DND-41 (cell line): Measurements from ENCODE around the gene UBE3B.

ENCODE experiments used
- ATAC-seq: fragments of 200-7000 bp; cut with Tn5 transposase; 3 replicates; pipeline ENCODE4 v1.9.1; 2021; ENCODE audit warnings: low read depth; ENCODE audit not compliant: insufficient read depth
- DNase-seq: peaks from one replicate; pipeline ENCODE4 v3.0.0-alpha.2; 2020
- H2AFZ ChIP-seq: 2 replicates; pipeline ENCODE4 v1.6.0; 2012; ENCODE audit warnings: low read depth, low read length
- H3K27ac ChIP-seq: 2 replicates; pipeline ENCODE4 v1.5.1; 2012; ENCODE audit warnings: low read length, inconsistent platforms
- H3K27me3 ChIP-seq: fragments of 200-600 bp; sonication (generic); 2 replicates; pipeline ENCODE4 v1.6.0; 2012; ENCODE audit warnings: low read length, mild to moderate bottlenecking, inconsistent platforms; ENCODE audit not compliant: insufficient read depth, poor library complexity
- H3K36me3 ChIP-seq: 2 replicates; pipeline ENCODE4 v1.5.1; 2012; ENCODE audit warnings: low read length, inconsistent platforms; ENCODE audit not compliant: insufficient read depth
- H3K4me1 ChIP-seq: 2 replicates; pipeline ENCODE4 v1.5.1; 2012; ENCODE audit warnings: mild to moderate bottlenecking, low read length; ENCODE audit not compliant: insufficient read depth
- H3K4me2 ChIP-seq: 2 replicates; pipeline ENCODE4 v1.6.0; 2012; ENCODE audit warnings: mild to moderate bottlenecking, moderate library complexity, low read length, inconsistent platforms; ENCODE audit not compliant: insufficient read depth
- H3K4me3 ChIP-seq, 2 experiments: fragments of 200-600 bp in 1 of 2; shearing (Covaris generic) in 1 of 2; 2 replicates each; pipeline ENCODE4 v1.5.1; 2012 to 2016; ENCODE audit warnings: inconsistent platforms in 2 of 2, low read length in 2 of 2, mild to moderate bottlenecking in 2 of 2, low read depth in 1 of 2, moderate library complexity in 1 of 2
- H3K79me2 ChIP-seq: 2 replicates; pipeline ENCODE4 v1.6.0; 2012; ENCODE audit warnings: low read length, inconsistent platforms; ENCODE audit not compliant: insufficient read depth
- H3K9ac ChIP-seq: 2 replicates; pipeline ENCODE4 v1.6.0; 2012; ENCODE audit warnings: low read depth, mild to moderate bottlenecking, inconsistent platforms, low read length, moderate library complexity
- H3K9me3 ChIP-seq: 2 replicates; pipeline ENCODE4 v1.5.1; 2012; ENCODE audit warnings: low read length, moderate library complexity, mild to moderate bottlenecking, inconsistent platforms; ENCODE audit not compliant: insufficient read depth, severe bottlenecking
- H4K20me1 ChIP-seq: 2 replicates; pipeline ENCODE4 v1.6.0; 2012; ENCODE audit warnings: low read length; ENCODE audit not compliant: insufficient read depth
- EZH2 ChIP-seq: IDR thresholded peaks from 3 replicates; pipeline ENCODE4 v1.6.1; 2012; ENCODE audit warnings: borderline replicate concordance, low read depth, mild to moderate bottlenecking, moderate library complexity, low read length, inconsistent platforms; ENCODE audit not compliant: severe bottlenecking
- TF ChIP-seq, protein P1 (sequence below): IDR thresholded peaks from 2 replicates; pipeline ENCODE4 v1.5.1; 2012; ENCODE audit warnings: borderline replicate concordance, low read length, moderate library complexity, mild to moderate bottlenecking; ENCODE audit not compliant: poor library complexity, severe bottlenecking; ENCODE audit errors: extremely low read depth

Gene UBE3B

DNA sequence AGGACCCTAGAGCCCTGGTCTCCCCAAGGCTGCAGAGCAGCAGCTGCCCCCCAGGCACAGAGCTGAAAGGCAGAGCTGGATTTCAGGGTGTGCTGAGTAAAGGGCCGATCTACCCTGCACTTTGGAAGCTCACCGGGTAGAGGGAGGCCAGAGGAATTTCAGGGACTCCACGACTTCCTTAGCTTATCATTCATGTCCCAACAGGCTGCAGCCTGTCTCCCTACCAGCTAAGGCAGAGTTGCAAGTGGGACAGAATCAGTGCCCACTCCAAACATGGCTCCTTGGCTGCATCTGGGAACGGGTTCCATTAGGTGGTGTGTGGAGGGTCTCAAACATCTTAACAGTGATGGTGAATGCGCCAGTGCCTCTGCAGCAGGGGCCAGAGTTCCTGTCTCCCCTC lies 68.4 kb downstream of the UBE3B start:
- H3K27ac ChIP-seq: no peak overlapping the region
- DNase-seq: no peak
- no peak for ATAC-seq
- TF ChIP-seq, protein P1, sequence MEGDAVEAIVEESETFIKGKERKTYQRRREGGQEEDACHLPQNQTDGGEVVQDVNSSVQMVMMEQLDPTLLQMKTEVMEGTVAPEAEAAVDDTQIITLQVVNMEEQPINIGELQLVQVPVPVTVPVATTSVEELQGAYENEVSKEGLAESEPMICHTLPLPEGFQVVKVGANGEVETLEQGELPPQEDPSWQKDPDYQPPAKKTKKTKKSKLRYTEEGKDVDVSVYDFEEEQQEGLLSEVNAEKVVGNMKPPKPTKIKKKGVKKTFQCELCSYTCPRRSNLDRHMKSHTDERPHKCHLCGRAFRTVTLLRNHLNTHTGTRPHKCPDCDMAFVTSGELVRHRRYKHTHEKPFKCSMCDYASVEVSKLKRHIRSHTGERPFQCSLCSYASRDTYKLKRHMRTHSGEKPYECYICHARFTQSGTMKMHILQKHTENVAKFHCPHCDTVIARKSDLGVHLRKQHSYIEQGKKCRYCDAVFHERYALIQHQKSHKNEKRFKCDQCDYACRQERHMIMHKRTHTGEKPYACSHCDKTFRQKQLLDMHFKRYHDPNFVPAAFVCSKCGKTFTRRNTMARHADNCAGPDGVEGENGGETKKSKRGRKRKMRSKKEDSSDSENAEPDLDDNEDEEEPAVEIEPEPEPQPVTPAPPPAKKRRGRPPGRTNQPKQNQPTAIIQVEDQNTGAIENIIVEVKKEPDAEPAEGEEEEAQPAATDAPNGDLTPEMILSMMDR: no peak
- no peak for TF ChIP-seq EZH2
- no peak overlapping the region for H3K4me2 ChIP-seq
- H3K79me2 ChIP-seq: no peaks in the 10 kb centered on the region
- no peak overlapping the region for H3K4me3 ChIP-seq
- H3K9ac ChIP-seq: no peak overlapping the region
- H3K9me3 ChIP-seq: no peaks in the 10 kb centered on the region
- peaks cover 6% of the 10 kb centered on the region for H3K27me3 ChIP-seq
- H3K4me1 ChIP-seq: no peaks in the 10 kb centered on the region
- no peaks in the 10 kb centered on the region; the same call in 1 of the 2 replicates for H4K20me1 ChIP-seq
- H2AFZ ChIP-seq: no peak overlapping the region
- H3K36me3 ChIP-seq: no peaks in the 10 kb centered on the region

DNA sequence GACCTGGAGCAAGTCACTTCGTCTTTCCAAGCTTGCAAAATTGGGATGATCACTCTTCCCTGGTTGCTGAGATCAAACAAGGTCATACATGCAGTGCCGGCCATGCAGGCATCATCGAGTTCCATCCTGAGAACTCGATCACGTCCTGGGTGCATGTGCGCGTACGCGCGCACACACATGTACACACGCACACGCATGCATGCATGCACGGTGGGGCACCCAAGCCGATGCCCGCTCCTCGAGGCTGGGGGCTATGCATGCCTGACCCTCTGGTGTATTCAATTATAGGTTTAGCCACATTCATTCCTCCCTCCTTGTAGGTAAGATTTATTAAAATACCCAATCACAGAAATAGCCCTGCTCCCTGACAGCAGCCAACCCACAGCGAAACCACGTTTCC lies 69.9 kb downstream of the UBE3B start:
- H3K9me3 ChIP-seq: no peaks in the 10 kb centered on the region
- H3K4me1 ChIP-seq: no peaks in the 10 kb centered on the region
- no peak overlapping the region for H3K27ac ChIP-seq
- no peak for ATAC-seq
- H3K27me3 ChIP-seq: peaks cover 6% of the 10 kb centered on the region
- no peaks in the 10 kb centered on the region; the same call in 1 of the 2 replicates for H4K20me1 ChIP-seq
- TF ChIP-seq EZH2: no peak
- TF ChIP-seq, protein P1: no peak
- H3K36me3 ChIP-seq: no peaks in the 10 kb centered on the region
- H3K4me3 ChIP-seq: no peak overlapping the region
- H3K4me2 ChIP-seq: no peak overlapping the region
- no peak for DNase-seq
- H2AFZ ChIP-seq: no peak overlapping the region
- H3K9ac ChIP-seq: no peak overlapping the region
- no peaks in the 10 kb centered on the region for H3K79me2 ChIP-seq

DNA sequence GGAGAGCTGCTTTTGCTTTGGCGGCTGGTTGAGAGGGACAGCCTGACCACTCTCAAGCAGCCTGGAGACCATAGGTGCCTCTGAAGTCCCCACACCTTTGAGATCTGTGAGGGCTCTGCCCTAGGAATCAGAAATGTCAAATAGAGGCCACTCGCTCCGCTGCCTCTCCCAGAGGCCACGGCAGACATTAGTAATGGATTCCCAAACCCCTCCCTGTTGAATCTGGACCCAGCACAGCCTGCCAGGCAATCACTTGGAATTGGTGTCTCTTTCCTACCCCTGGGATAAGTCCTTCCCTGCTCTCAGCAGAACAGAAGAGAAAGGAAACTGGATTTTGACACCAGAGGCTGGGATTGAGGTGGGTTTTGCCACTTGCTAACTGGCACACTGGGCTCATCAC lies 70.8 kb downstream of the UBE3B start:
- H2AFZ ChIP-seq: no peak overlapping the region
- DNase-seq (no peak), ATAC-seq (no peak)
- H3K79me2 ChIP-seq: no peaks in the 10 kb centered on the region
- H3K27me3 ChIP-seq: peaks cover 6% of the 10 kb centered on the region
- no peaks in the 10 kb centered on the region for H3K9me3 ChIP-seq
- H3K4me2 ChIP-seq: no peak overlapping the region
- no peak overlapping the region for H3K4me3 ChIP-seq
- no peak for TF ChIP-seq EZH2
- TF ChIP-seq, protein P1: no peak
- no peaks in the 10 kb centered on the region for H3K4me1 ChIP-seq
- H4K20me1 ChIP-seq: no peaks in the 10 kb centered on the region
- H3K9ac ChIP-seq: no peak overlapping the region
- no peaks in the 10 kb centered on the region for H3K36me3 ChIP-seq
- H3K27ac ChIP-seq: no peak overlapping the region

DNA sequence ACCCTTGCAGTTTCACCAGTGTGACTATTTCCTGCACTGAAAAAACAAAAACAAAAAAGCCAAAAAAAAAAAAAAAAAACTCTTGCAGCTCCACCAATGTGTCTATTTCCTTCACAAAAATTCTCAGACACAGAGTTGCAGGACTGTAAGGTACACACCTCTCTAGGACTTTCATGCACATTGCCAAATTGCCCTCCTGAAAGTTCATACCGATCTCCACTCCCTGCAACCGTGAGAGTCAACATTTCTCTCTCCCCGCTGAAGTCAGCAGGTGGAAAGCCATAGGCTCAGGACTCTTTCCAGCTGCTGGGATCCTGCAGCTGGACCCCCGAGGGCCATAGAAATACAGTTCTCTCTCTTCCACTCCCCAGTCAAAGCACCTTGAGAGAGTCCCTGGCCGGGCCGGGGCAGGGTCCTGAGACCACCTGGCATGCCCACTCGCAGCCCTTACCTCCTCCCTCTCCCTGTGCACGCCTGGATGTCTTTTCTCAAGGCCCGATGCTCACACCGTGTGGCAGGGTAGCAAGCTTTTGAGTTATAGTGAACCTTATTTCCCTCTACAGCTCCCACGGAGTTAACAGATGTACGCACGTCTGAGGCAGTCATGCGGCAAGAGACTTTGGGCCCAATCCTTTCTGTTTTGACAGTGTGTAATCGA lies 72.3 kb downstream of the UBE3B start:
- no peak for DNase-seq
- Histone ChIP-seq H3K79me2 (no peaks in the 10 kb centered on the region), H4K20me1 (no peaks in the 10 kb centered on the region; the same call in 1 of the 2 replicates), H3K9me3 (no peaks in the 10 kb centered on the region), H3K4me1 (no peaks in the 10 kb centered on the region), H3K4me2 (no peak overlapping the region), H3K27me3 (peaks cover 6% of the 10 kb centered on the region), H3K4me3 (no peak overlapping the region), H3K9ac (no peak overlapping the region), H3K27ac (no peak overlapping the region), H3K36me3 (no peaks in the 10 kb centered on the region), H2AFZ (no peak overlapping the region)
- no peak for ATAC-seq
- TF ChIP-seq, protein P1: no peak
- TF ChIP-seq EZH2: no peak
